Measurements from ENCODE around the gene PRX. TPM values are rescaled to one million over a fixed set of nuclear protein-coding genes. Genes with fewer than 3 reads are reported as not detected.

The PRX gene
- polyA plus RNA-seq, 1 donor from 2014 or later = 0.20 TPM

- Histone ChIP-seq H3K79me2 (replicated peaks; ENCODE audit: insufficient read depth, low read length) (no peaks in the 10 kb centered on the region), H3K9ac (ENCODE audit: low read length) (no peak overlapping the region), H3K27ac (ENCODE audit: low read length) (no peak overlapping the region), H3K9me2 (ENCODE audit: insufficient read depth, low read length) (no peaks in the 10 kb centered on the region), H3K4me3 (ENCODE audit: low read length) (no peak overlapping the region), H3K4me2 (ENCODE audit: low read length) (no peak overlapping the region), H4K20me1 (ENCODE audit: insufficient read depth) (no peaks in the 10 kb centered on the region), H2AFZ (ENCODE audit: low read depth, low read length) (no peak overlapping the region), H3K36me3 (ENCODE audit: insufficient read depth, low read length) (no peaks in the 10 kb centered on the region), H3K9me3 (ENCODE audit: low read length) (no peaks in the 10 kb centered on the region), H3K27me3 (ENCODE audit: insufficient read depth, low read depth, low read length) (no peaks in the 10 kb centered on the region), H3F3A (ENCODE audit: insufficient read depth, low read length, poor library complexity, severe bottlenecking) (no peaks in the 10 kb centered on the region)
- TF ChIP-seq EP300 (conservative IDR thresholded peaks at IDR 0.05; ENCODE audit: poor library complexity, severe bottlenecking) = no peak
- TF ChIP-seq RAD21 (conservative IDR thresholded peaks at IDR 0.05) = no peak
- TF ChIP-seq EZH2 (IDR thresholded peaks at IDR 0.05; ENCODE audit: borderline replicate concordance, insufficient read depth, low read length, poor library complexity, severe bottlenecking) = no peak
- TF ChIP-seq CTCF (IDR thresholded peaks at IDR 0.05; ENCODE audit: poor library complexity, severe bottlenecking) = no peak
- TF ChIP-seq TAF1 (IDR thresholded peaks at IDR 0.05; ENCODE audit: low read depth) = no peak
- TF ChIP-seq REST (IDR thresholded peaks at IDR 0.05; ENCODE audit: borderline replicate concordance) = no peak
- TF ChIP-seq SMC3 (conservative IDR thresholded peaks at IDR 0.05; ENCODE audit: poor library complexity) = no peak
- no peak for TF ChIP-seq POLR2AphosphoS5 (IDR thresholded peaks at IDR 0.05)
- no peak for TF ChIP-seq MXI1 (conservative IDR thresholded peaks at IDR 0.05; ENCODE audit: poor library complexity, severe bottlenecking)
Observed at GRCh38 chr19:40420451-40420765, 7.2 kb upstream of the PRX start.

GRCh38 chr19:40419780-40420179 is 6.6 kb upstream of the PRX start:
- Histone ChIP-seq H3K4me3 (ENCODE audit: low read length) (no peak overlapping the region), H3K4me2 (ENCODE audit: low read length) (no peak overlapping the region), H3K36me3 (ENCODE audit: insufficient read depth, low read length) (no peaks in the 10 kb centered on the region), H3K27me3 (ENCODE audit: insufficient read depth, low read depth, low read length) (no peaks in the 10 kb centered on the region), H4K20me1 (ENCODE audit: insufficient read depth) (no peaks in the 10 kb centered on the region), H3K79me2 (replicated peaks; ENCODE audit: insufficient read depth, low read length) (no peaks in the 10 kb centered on the region), H3K9me2 (ENCODE audit: insufficient read depth, low read length) (no peaks in the 10 kb centered on the region), H3K9ac (ENCODE audit: low read length) (no peak overlapping the region), H3K9me3 (ENCODE audit: low read length) (no peaks in the 10 kb centered on the region), H3K27ac (ENCODE audit: low read length) (no peak overlapping the region), H2AFZ (ENCODE audit: low read depth, low read length) (no peak overlapping the region), H3F3A (ENCODE audit: insufficient read depth, low read length, poor library complexity, severe bottlenecking) (no peaks in the 10 kb centered on the region)
- TF ChIP-seq POLR2AphosphoS5 (IDR thresholded peaks at IDR 0.05) = no peak
- TF ChIP-seq EP300 (conservative IDR thresholded peaks at IDR 0.05; ENCODE audit: poor library complexity, severe bottlenecking) = no peak
- no peak for TF ChIP-seq TAF1 (IDR thresholded peaks at IDR 0.05; ENCODE audit: low read depth)
- no peak for TF ChIP-seq EZH2 (IDR thresholded peaks at IDR 0.05; ENCODE audit: borderline replicate concordance, insufficient read depth, low read length, poor library complexity, severe bottlenecking)
- TF ChIP-seq SMC3 (conservative IDR thresholded peaks at IDR 0.05; ENCODE audit: poor library complexity) = no peak
- TF ChIP-seq REST (IDR thresholded peaks at IDR 0.05; ENCODE audit: borderline replicate concordance) = no peak
- TF ChIP-seq CTCF (IDR thresholded peaks at IDR 0.05; ENCODE audit: poor library complexity, severe bottlenecking) = no peak
- no peak for TF ChIP-seq RAD21 (conservative IDR thresholded peaks at IDR 0.05)
- TF ChIP-seq MXI1 (conservative IDR thresholded peaks at IDR 0.05; ENCODE audit: poor library complexity, severe bottlenecking) = no peak

Measured in neural cell (in vitro differentiated cells).